ENCODE data around the gene USP34. TPM values are rescaled to one million over a fixed set of nuclear protein-coding genes. Genes with fewer than 3 reads are reported as not detected.

Gene USP34
- total RNA-seq, 1 experiment from 2014 or later = 101 TPM

DNA sequence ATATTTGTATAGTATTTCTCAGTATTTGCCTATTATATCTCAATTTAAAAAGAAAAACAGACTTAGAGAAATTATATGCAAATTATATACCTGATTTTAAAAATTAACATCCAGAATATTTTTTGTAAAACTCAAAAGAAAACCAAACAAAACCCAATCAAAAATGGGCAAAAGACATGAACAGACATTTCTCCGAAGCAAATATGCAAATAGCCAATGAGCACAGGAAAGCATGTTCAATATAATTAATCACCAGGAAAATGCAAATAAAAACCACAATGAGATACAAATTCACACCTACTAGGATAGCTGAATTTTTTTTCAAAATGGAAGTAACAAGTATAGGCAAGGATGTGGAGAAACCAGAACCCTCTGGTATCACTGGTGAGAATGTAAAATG, 108.0 kb downstream of the USP34 start:
- Mint-ChIP-seq H3K36me3 (ENCODE audit: insufficient read depth, unreplicated experiment) (peaks cover 49% of the 10 kb centered on the region), H3K9me3 (ENCODE audit: unreplicated experiment) (peaks cover 7% of the 10 kb centered on the region), H3K4me3 (ENCODE audit: unreplicated experiment) (no peak overlapping the region), H3K27me3 (ENCODE audit: insufficient read depth, unreplicated experiment) (no peaks in the 10 kb centered on the region), H3K4me1 (ENCODE audit: insufficient read depth, unreplicated experiment) (peaks cover under 1% of the 10 kb centered on the region), H3K27ac (ENCODE audit: low read depth, unreplicated experiment) (no peak overlapping the region)
- ChIA-PET CTCF (interaction anchor here (0.5 kb wide), 1 partner anchor 9 kb away, joined by 3 read pairs; no protein-coding TSS in a partner anchor), POLR2A (interaction anchor here (1.0 kb wide), 1 partner anchor 18 kb away, joined by 4 read pairs; no protein-coding TSS in a partner anchor)
- BruUV-seq (replicated peaks) = no TSS peak
- intact Hi-C loops (cut with micrococcal nuclease) = no loop called here
- DNase-seq (ENCODE audit: unreplicated experiment) = no peak
- TF ChIP-seq, protein P1, sequence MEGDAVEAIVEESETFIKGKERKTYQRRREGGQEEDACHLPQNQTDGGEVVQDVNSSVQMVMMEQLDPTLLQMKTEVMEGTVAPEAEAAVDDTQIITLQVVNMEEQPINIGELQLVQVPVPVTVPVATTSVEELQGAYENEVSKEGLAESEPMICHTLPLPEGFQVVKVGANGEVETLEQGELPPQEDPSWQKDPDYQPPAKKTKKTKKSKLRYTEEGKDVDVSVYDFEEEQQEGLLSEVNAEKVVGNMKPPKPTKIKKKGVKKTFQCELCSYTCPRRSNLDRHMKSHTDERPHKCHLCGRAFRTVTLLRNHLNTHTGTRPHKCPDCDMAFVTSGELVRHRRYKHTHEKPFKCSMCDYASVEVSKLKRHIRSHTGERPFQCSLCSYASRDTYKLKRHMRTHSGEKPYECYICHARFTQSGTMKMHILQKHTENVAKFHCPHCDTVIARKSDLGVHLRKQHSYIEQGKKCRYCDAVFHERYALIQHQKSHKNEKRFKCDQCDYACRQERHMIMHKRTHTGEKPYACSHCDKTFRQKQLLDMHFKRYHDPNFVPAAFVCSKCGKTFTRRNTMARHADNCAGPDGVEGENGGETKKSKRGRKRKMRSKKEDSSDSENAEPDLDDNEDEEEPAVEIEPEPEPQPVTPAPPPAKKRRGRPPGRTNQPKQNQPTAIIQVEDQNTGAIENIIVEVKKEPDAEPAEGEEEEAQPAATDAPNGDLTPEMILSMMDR (IDR thresholded peaks at IDR 0.05; ENCODE audit: unreplicated experiment) = no peak

DNA sequence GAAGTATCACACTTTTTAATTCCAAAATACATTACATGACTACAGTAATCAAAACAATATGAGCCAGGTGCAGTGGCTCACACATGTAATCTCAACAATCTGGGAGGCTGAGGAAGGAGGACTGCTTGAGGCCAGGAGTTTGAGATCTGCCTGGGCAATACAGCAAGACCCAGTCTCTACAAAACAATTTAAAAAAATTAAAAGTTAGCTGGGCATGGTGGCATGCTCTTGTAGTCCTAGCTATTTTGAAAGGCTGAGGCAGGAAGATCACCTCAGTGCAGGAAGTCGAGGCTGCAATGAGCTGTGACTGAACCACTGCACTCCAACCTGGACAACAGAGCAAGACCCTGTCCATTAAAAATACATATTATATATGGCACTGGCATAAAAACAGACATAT, 109.8 kb downstream of the USP34 start:
- Mint-ChIP-seq H3K4me1 (ENCODE audit: insufficient read depth, unreplicated experiment) (peaks cover 18% of the 10 kb centered on the region), H3K36me3 (ENCODE audit: insufficient read depth, unreplicated experiment) (peaks cover 37% of the 10 kb centered on the region), H3K4me3 (ENCODE audit: unreplicated experiment) (no peak overlapping the region), H3K27ac (ENCODE audit: low read depth, unreplicated experiment) (no peak overlapping the region), H3K9me3 (ENCODE audit: unreplicated experiment) (peaks cover 7% of the 10 kb centered on the region), H3K27me3 (ENCODE audit: insufficient read depth, unreplicated experiment) (no peaks in the 10 kb centered on the region)
- no TSS peak for BruUV-seq (replicated peaks)
- intact Hi-C loops (cut with micrococcal nuclease) = no loop called here
- POLR2A ChIA-PET = interaction anchor here (1.4 kb wide), 1 partner anchor 14 kb away, joined by 4 read pairs; no protein-coding TSS in a partner anchor
- TF ChIP-seq, protein P1 (IDR thresholded peaks at IDR 0.05; ENCODE audit: unreplicated experiment) = no peak
- no peak for DNase-seq (ENCODE audit: unreplicated experiment)
- CTCF ChIA-PET = no interaction called here

DNA sequence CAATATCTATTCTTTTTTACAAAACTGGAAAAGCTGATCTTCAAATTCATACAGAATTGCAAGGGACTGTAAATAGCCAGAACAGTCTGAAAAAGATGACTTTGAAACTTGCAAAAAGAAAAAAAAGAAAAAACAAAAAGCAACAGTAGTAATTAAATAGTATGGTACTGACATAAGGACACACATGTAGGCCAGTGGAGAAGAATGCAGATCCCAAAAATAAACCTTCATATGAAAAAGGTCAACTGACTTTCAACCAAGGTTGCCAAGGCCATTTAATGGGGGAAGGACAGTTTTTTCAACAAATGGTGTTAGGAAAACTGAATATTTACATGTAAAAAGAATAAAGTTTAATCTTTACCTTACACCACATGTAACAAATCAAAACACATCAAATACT, 111.8 kb downstream of the USP34 start:
- no peaks in the 10 kb centered on the region for H3K27me3 Mint-ChIP-seq (ENCODE audit: insufficient read depth, unreplicated experiment)
- peaks cover 33% of the 10 kb centered on the region for H3K36me3 Mint-ChIP-seq (ENCODE audit: insufficient read depth, unreplicated experiment)
- no peak overlapping the region for H3K4me3 Mint-ChIP-seq (ENCODE audit: unreplicated experiment)
- no peak for DNase-seq (ENCODE audit: unreplicated experiment)
- ChIA-PET POLR2A (interaction anchor here (1.7 kb wide), 1 partner anchor 12 kb away, joined by 6 read pairs; no protein-coding TSS in a partner anchor), CTCF (no interaction called here)
- TF ChIP-seq, protein P1 (IDR thresholded peaks at IDR 0.05; ENCODE audit: unreplicated experiment) = no peak
- no TSS peak for BruUV-seq (replicated peaks)
- peaks cover 24% of the 10 kb centered on the region for H3K4me1 Mint-ChIP-seq (ENCODE audit: insufficient read depth, unreplicated experiment)
- peaks cover 10% of the 10 kb centered on the region for H3K9me3 Mint-ChIP-seq (ENCODE audit: unreplicated experiment)
- intact Hi-C loops (cut with micrococcal nuclease) = loop anchor here (10.0 kb wide), 1 partner anchor 116 kb away; the partner anchor contains the start of gene USP34
- no peak overlapping the region for H3K27ac Mint-ChIP-seq (ENCODE audit: low read depth, unreplicated experiment)

DNA sequence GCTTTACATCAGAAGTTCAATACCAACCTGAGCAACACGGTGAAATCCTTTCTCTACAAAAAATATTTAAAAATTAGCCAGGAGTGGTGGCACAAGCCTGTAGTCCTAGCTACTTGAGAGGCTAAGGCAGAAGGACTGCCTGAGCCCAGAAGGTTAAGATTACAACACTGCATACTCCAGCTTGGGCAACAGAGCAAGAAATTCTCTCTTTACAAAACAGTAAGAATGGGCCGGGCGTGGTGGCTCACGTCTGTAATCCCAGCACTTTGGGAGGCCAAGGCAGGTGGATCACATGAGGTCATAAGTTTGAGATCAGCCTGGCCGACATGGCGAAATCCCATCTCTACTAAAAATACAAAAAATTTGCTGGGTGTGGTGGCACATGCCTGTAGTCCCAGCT, 113.2 kb downstream of the USP34 start:
- intact Hi-C loops (cut with micrococcal nuclease) = loop anchor here (10.0 kb wide), 1 partner anchor 117 kb away; the partner anchor contains the start of gene USP34
- CTCF ChIA-PET = interaction anchor here (0.6 to 1.6 kb wide), 3 partner anchors 11 to 300 kb away, joined by 3 to 4 read pairs (median 3); no protein-coding TSS in a partner anchor
- Mint-ChIP-seq H3K4me1 (ENCODE audit: insufficient read depth, unreplicated experiment) (peaks cover 24% of the 10 kb centered on the region), H3K4me3 (ENCODE audit: unreplicated experiment) (no peak overlapping the region), H3K27me3 (ENCODE audit: insufficient read depth, unreplicated experiment) (no peaks in the 10 kb centered on the region), H3K27ac (ENCODE audit: low read depth, unreplicated experiment) (peak overlapping the region; percentile 76), H3K9me3 (ENCODE audit: unreplicated experiment) (peaks cover 20% of the 10 kb centered on the region), H3K36me3 (ENCODE audit: insufficient read depth, unreplicated experiment) (peaks cover 36% of the 10 kb centered on the region)
- TF ChIP-seq, protein P1 (IDR thresholded peaks at IDR 0.05; ENCODE audit: unreplicated experiment) = no peak
- BruUV-seq (replicated peaks) = no TSS peak
- DNase-seq (ENCODE audit: unreplicated experiment) = peak; percentile 60
- POLR2A ChIA-PET = interaction anchor here (0.6 to 1.7 kb wide), 7 partner anchors 9 to 180 kb away, joined by 3 to 6 read pairs (median 3); partner anchors contain the start of gene XPO1

Data from MCF 10A (cell line).